Measurements from ENCODE around the gene EVI5. TPM values are rescaled to one million over a fixed set of nuclear protein-coding genes. Genes with fewer than 3 reads are reported as not detected.

Gene EVI5
- total and polyA plus RNA-seq, 10 of the 15 experiments (the other 5 are each of a cell fraction or from before 2014, with no cell fraction given): 0.27 to 6.8 (median 1.7) TPM

GRCh38 chr1:92587445-92587844 is 197.5 kb downstream of the EVI5 start (continued):
- TF ChIP-seq MEF2A (IDR thresholded peaks at IDR 0.05; ENCODE audit: insufficient read depth, low read depth, low read length) (peak; percentile 52; the same call in 1 of the 2 replicates), ZNF687 (IDR thresholded peaks at IDR 0.05) (no peak), E4F1 (IDR thresholded peaks at IDR 0.05; ENCODE audit: borderline replicate concordance, partially characterized antibody) (no peak), CREM (IDR thresholded peaks at IDR 0.05; ENCODE audit: low read depth) (peak; percentile 84), IKZF1 (conservative IDR thresholded peaks at IDR 0.05) (peak; percentile 53), IRF4 (IDR thresholded peaks at IDR 0.05; ENCODE audit: low read depth, low read length) (peak; percentile 81), CHD4 (IDR thresholded peaks at IDR 0.05) (no peak), NFYB (IDR thresholded peaks at IDR 0.05; ENCODE audit: insufficient read depth, low read depth, low read length) (no peak), PKNOX1 (IDR thresholded peaks at IDR 0.05) (no peak), EGR1 (IDR thresholded peaks at IDR 0.05; ENCODE audit: borderline replicate concordance in 1 of 2, low read depth in 2 of 2, low read length in 2 of 2) (peak in 1 of 2 experiments; percentile 83; a peak in 1 of 3 replicates), NFIC (IDR thresholded peaks at IDR 0.05; ENCODE audit: low read depth, low read length) (peak; percentile 96), SRF (IDR thresholded peaks at IDR 0.05; ENCODE audit: low read depth in 2 of 2, low read length in 2 of 2) (peak in 1 of 2 experiments; percentile 56; a peak in 1 of 4 replicates), HDGF (IDR thresholded peaks at IDR 0.05) (no peak), RCOR1 (conservative IDR thresholded peaks at IDR 0.05; ENCODE audit: low read depth, low read length) (no peak), E2F4 (IDR thresholded peaks at IDR 0.05; ENCODE audit: low read depth, low read length) (no peak), ETV6 (conservative IDR thresholded peaks at IDR 0.05 in 1 of 2, IDR thresholded peaks at IDR 0.05 in 1 of 2; ENCODE audit: borderline replicate concordance in 1 of 2, low read depth in 1 of 2) (no peak; a peak in 1 of 4 replicates), CBX5 (IDR thresholded peaks at IDR 0.05; ENCODE audit: low read depth) (0 out of 2 replicates have a peak, but pooled peaks have one; percentile 26), HCFC1 (IDR thresholded peaks at IDR 0.05; ENCODE audit: low read length) (no peak), ZNF622 (IDR thresholded peaks at IDR 0.05) (no peak), SREBF2 (IDR thresholded peaks at IDR 0.05; ENCODE audit: low read length) (no peak), POU2F2 (IDR thresholded peaks at IDR 0.05; ENCODE audit: borderline replicate concordance, low read depth, low read length) (peak; percentile 47; the same call in 1 of the 3 replicates), ZNF217 (IDR thresholded peaks at IDR 0.05) (no peak), MEF2B (IDR thresholded peaks at IDR 0.05; ENCODE audit: partially characterized antibody, poor library complexity, severe bottlenecking) (peak; percentile 48), POLR2A (IDR thresholded peaks at IDR 0.05; ENCODE audit: low read depth, low read length) (no peak)
